Measurements from ENCODE around the gene YIPF6.

The YIPF6 gene

GRCh38 chrX:68498044-68498507, 775 bp upstream of the YIPF6 start:
- no peak for DNase-seq (ENCODE audit: extremely low read depth, insufficient read length)
- H3K4me3 ChIP-seq (replicated peaks; ENCODE audit: low read depth, low read length), result peak overlapping the region; percentile 80
- no peak for TF ChIP-seq CTCF (IDR thresholded peaks at IDR 0.05; ENCODE audit: insufficient read depth, low read length, poor library complexity, severe bottlenecking)
- H3K27me3 ChIP-seq (replicated peaks; ENCODE audit: control insufficient read depth, insufficient read depth, low read length), result no peaks in the 10 kb centered on the region
- no peaks in the 10 kb centered on the region for H3K36me3 ChIP-seq (ENCODE audit: control insufficient read depth, insufficient read depth, low read length)

- TF ChIP-seq CTCF (IDR thresholded peaks at IDR 0.05; ENCODE audit: insufficient read depth, low read length, poor library complexity, severe bottlenecking), result no peak
- DNase-seq (ENCODE audit: extremely low read depth, insufficient read length), result no peak
- peak overlapping the region; percentile 80 for H3K4me3 ChIP-seq (replicated peaks; ENCODE audit: low read depth, low read length)
- H3K27me3 ChIP-seq (replicated peaks; ENCODE audit: control insufficient read depth, insufficient read depth, low read length), result no peaks in the 10 kb centered on the region
- H3K36me3 ChIP-seq (ENCODE audit: control insufficient read depth, insufficient read depth, low read length), result no peaks in the 10 kb centered on the region; the same call in 1 of the 2 replicates
Observed at GRCh38 chrX:68499543-68500504, 973 bp downstream of the YIPF6 start.

- H3K36me3 ChIP-seq (ENCODE audit: control insufficient read depth, insufficient read depth, low read length), result no peaks in the 10 kb centered on the region; the same call in 1 of the 2 replicates
- H3K27me3 ChIP-seq (replicated peaks; ENCODE audit: control insufficient read depth, insufficient read depth, low read length), result no peaks in the 10 kb centered on the region
- H3K4me3 ChIP-seq (replicated peaks; ENCODE audit: low read depth, low read length), result no peak overlapping the region
- DNase-seq (ENCODE audit: extremely low read depth, insufficient read length), result peak; percentile 6
- no peak for TF ChIP-seq CTCF (IDR thresholded peaks at IDR 0.05; ENCODE audit: insufficient read depth, low read length, poor library complexity, severe bottlenecking)
Observed at GRCh38 chrX:68503836-68504636, 5.2 kb downstream of the YIPF6 start.

GRCh38 chrX:68506649-68507048, 7.8 kb downstream of the YIPF6 start:
- TF ChIP-seq CTCF (IDR thresholded peaks at IDR 0.05; ENCODE audit: insufficient read depth, low read length, poor library complexity, severe bottlenecking), result no peak
- DNase-seq (ENCODE audit: extremely low read depth, insufficient read length), result no peak
- H3K27me3 ChIP-seq (replicated peaks; ENCODE audit: control insufficient read depth, insufficient read depth, low read length), result no peaks in the 10 kb centered on the region
- H3K36me3 ChIP-seq (ENCODE audit: control insufficient read depth, insufficient read depth, low read length), result no peaks in the 10 kb centered on the region; the same call in 1 of the 2 replicates
- H3K4me3 ChIP-seq (replicated peaks; ENCODE audit: low read depth, low read length), result no peak overlapping the region

- Histone ChIP-seq H3K4me3 (replicated peaks; ENCODE audit: low read depth, low read length) (no peak overlapping the region), H3K27me3 (replicated peaks; ENCODE audit: control insufficient read depth, insufficient read depth, low read length) (no peaks in the 10 kb centered on the region), H3K36me3 (ENCODE audit: control insufficient read depth, insufficient read depth, low read length) (no peaks in the 10 kb centered on the region)
- DNase-seq (ENCODE audit: extremely low read depth, insufficient read length), result no peak
- no peak for TF ChIP-seq CTCF (IDR thresholded peaks at IDR 0.05; ENCODE audit: insufficient read depth, low read length, poor library complexity, severe bottlenecking)
Observed at GRCh38 chrX:68508799-68509198, 9.9 kb downstream of the YIPF6 start.
